ENCODE measurements around the gene TTYH2. TPM values are rescaled to one million over a fixed set of nuclear protein-coding genes. Genes with fewer than 3 reads are reported as not detected.
A peak's percentile ranks its signal among the peaks of the same experiment; 100 is the strongest.

TTYH2 gene
- total RNA-seq, 1 donor from 2014 or later, result 12.4 TPM

- no peak overlapping the region for H3K27ac Mint-ChIP-seq
- H3K9me3 Mint-ChIP-seq, result no peaks in the 10 kb centered on the region
- H3K36me3 Mint-ChIP-seq, result no peaks in the 10 kb centered on the region
- no peak overlapping the region for H3K4me3 Mint-ChIP-seq
- no peaks in the 10 kb centered on the region for H3K4me1 Mint-ChIP-seq (ENCODE audit: unreplicated experiment)
- no peak for DNase-seq (ENCODE audit: extremely low spot score, unreplicated experiment)
- peaks cover 3% of the 10 kb centered on the region for H3K27me3 Mint-ChIP-seq
- peak; percentile 53 for TF ChIP-seq CTCF (conservative IDR thresholded peaks at IDR 0.05)
Observed at GRCh38 chr17:74305865-74306654, 92.7 kb downstream of the TTYH2 start.

GRCh38 chr17:74307984-74308773 is 94.8 kb downstream of the TTYH2 start:
- no peaks in the 10 kb centered on the region for H3K27me3 Mint-ChIP-seq
- H3K27ac Mint-ChIP-seq, result no peak overlapping the region
- H3K36me3 Mint-ChIP-seq, result no peaks in the 10 kb centered on the region
- no peak overlapping the region for H3K4me3 Mint-ChIP-seq
- H3K9me3 Mint-ChIP-seq, result no peaks in the 10 kb centered on the region
- no peak for DNase-seq (ENCODE audit: extremely low spot score, unreplicated experiment)
- no peak for TF ChIP-seq CTCF (conservative IDR thresholded peaks at IDR 0.05)
- no peaks in the 10 kb centered on the region for H3K4me1 Mint-ChIP-seq (ENCODE audit: unreplicated experiment)

GRCh38 chr17:74309902-74310301 is 96.5 kb downstream of the TTYH2 start:
- Mint-ChIP-seq H3K9me3 (no peaks in the 10 kb centered on the region), H3K27me3 (no peaks in the 10 kb centered on the region), H3K4me1 (ENCODE audit: unreplicated experiment) (no peaks in the 10 kb centered on the region), H3K27ac (no peak overlapping the region), H3K36me3 (no peaks in the 10 kb centered on the region), H3K4me3 (no peak overlapping the region)
- DNase-seq (ENCODE audit: extremely low spot score, unreplicated experiment), result no peak
- no peak for TF ChIP-seq CTCF (conservative IDR thresholded peaks at IDR 0.05)

Other genes with a start within 250 kb of the TTYH2 start
- 1,028 and 1,111 TPM in 2 replicates for gene RPL38, start 9.9 kb upstream of the TTYH2 start, total RNA-seq (ENCODE audit: low replicate concordance)
- 0.21 and 0.87 TPM in 2 replicates for gene DNAI2, start 60.7 kb downstream of the TTYH2 start, total RNA-seq (ENCODE audit: low replicate concordance)
- 2.0 and 2.9 TPM in 2 replicates for gene KIF19, start 112.7 kb downstream of the TTYH2 start, total RNA-seq (ENCODE audit: low replicate concordance)
- 5.2 and 5.7 TPM in 2 replicates for gene BTBD17, start 148.3 kb downstream of the TTYH2 start, total RNA-seq (ENCODE audit: low replicate concordance)
- 4.1 and 8.8 TPM in 2 replicates for gene GPR142, start 153.9 kb downstream of the TTYH2 start, total RNA-seq (ENCODE audit: low replicate concordance)
- 52.0 and 64.3 TPM in 2 replicates for gene GPRC5C, start 218.5 kb downstream of the TTYH2 start, total RNA-seq (ENCODE audit: low replicate concordance)

Data from type B pancreatic cell (in vitro differentiated cells).